HG02981 (cell line): ENCODE data around the gene CRIP1.

Source experiments
- ATAC-seq: cut with Tn5 transposase; IDR thresholded peaks from one replicate; pipeline ENCODE4 v1.9.1; 2021; ENCODE audit warnings: mild to moderate bottlenecking, moderate library complexity; ENCODE audit not compliant: unreplicated experiment

CRIP1 gene

GRCh38 chr14:105469456-105470349 lies 17.0 kb upstream of the CRIP1 start:
- no peak for ATAC-seq

GRCh38 chr14:105470350-105471296 lies 16.1 kb upstream of the CRIP1 start:
- no peak for ATAC-seq

- ATAC-seq: no peak
Measured at GRCh38 chr14:105471297-105471821, 15.3 kb upstream of the CRIP1 start.

GRCh38 chr14:105471823-105472485 lies 14.7 kb upstream of the CRIP1 start:
- no peak for ATAC-seq

DNA sequence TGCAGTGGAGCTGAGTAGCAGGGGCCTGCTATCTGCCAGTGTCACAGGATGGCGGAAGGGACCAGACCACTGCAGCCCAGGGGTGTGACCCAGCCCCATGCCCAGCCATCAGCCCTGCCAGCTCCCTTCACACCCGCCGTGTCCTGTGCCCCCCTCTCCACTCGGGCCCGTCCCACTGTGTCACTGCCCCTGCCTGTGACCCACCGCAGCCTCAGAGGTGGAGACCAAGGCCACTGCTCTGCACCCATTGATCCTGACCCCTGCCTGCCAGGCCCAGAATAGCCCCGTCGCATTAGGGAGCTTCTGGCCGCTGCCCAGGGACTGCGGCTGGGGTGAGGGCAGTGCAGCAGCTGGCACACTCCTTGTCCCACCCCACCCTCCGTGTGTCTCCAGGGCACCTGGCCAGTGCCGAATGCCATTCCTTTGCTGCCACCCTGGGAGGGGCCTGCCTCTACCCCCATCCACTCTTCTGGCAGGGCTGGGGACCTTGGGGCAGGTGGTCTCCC lies 14.1 kb upstream of the CRIP1 start:
- no peak for ATAC-seq

DNA sequence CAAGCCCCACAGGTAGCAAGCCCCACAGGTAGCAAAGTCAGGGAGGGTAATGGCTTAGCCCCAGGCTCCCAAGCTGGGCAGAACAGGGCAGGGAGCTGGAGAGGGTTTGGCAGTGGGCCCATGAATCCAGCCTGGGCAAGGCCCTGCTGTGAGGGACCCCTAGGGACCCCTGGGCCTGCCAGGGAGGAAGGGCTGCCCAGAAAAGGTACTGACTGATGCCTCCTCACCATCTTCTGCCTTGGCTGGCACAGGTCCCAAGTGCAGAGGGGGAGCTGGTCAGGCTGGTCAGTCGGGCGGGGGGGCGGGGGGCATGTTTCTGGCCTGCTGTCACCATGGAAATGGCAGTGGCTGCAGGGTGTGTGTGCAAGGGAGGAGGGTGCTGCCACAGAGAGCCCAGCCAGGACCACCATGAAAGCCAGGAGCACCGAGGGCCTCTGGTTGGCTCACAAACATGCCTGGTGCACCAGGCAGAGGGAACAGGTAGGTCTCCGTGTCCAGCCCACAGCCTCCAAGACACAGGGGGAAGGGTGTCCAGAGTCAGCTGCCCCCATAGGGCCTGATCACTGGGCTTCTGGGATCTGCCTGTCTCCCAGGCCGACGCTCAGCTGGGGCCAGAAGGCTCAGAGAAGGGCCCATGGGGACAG lies 13.5 kb upstream of the CRIP1 start:
- no peak for ATAC-seq

DNA sequence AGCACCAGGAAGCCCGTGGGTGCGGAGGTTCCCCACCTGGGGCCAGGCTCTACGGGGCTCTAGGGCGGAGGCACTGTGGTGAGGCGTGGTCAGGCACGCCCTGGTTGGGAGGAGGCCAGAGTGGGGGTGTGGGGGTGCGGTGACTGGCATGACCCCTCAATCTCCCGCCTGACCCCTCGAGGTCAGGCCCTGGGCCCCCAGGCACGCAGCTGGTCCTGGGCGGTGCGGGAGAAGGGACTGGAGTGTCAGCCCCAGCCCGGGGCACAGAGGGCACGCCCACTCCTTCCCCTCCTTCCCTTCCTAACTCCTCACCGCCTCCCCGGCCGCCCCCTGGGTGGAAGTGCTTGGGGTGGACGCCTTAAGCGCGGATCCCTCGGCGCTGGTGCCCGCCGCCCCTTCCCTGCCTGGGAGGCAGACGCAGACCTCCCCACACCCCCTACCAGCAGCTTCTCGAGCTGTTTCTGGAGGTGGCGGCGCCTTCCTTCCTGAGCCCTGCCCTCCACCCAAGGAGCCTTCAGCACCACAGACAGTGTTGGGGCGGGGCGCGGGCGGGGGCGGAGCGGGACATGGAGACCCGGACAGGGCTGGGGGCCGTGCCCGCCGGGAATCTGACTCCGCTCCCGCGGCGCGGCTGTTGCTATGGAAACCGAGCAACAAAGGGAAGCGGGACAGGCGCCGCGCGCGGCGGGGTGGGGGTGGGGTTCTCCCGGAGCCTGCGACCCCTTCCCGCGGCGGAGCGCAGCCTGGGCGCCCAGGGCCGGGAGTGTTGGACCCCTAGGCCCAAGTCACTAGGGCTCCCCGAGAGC lies 12.8 kb upstream of the CRIP1 start:
- ATAC-seq: no peak

DNA sequence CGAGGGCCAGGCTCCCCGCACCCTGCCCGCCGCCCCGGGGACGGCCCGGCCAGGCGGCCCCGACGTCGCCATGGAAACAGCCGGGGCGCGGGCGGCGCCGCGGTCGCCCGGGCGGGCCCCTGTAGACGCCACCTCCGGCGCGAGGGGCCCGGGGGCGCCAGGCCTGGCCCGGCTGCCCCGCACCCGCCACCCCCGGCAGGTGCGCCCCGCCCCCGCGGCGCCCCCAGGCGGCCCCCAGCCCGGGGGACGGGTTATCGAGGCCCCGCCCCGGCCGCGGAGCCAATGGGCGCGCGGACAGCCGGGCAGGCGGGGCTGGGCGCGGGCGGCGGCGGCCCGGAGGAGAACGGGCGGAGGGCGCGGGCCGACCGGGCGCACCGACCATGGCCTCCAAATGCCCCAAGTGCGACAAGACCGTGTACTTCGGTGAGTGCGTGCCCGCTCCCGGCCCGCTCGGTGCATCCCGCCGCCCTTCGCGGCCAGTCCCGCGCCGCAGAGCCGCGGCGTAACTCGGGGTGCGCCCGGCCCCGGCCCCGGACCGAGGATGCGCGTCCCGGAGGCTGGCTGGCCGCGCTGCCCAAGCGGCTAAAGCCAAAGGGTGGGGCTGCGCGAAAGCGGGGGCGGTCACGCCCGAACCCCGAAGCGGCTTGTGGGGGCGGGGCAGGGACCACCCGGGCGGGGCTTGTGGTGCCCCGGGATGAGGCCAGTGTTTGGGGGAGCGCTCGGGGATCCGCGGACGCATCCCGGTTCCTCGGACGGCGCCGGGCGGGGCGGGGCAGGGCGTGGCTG lies 12.0 kb upstream of the CRIP1 start, which contains the start of gene CRIP2:
Gene CRIP2, plus strand, starts transcription at position 339 of the 786 bp plus-strand sequence. Its CDS starts 42 bp downstream, at position 381.
- no peak for ATAC-seq

DNA sequence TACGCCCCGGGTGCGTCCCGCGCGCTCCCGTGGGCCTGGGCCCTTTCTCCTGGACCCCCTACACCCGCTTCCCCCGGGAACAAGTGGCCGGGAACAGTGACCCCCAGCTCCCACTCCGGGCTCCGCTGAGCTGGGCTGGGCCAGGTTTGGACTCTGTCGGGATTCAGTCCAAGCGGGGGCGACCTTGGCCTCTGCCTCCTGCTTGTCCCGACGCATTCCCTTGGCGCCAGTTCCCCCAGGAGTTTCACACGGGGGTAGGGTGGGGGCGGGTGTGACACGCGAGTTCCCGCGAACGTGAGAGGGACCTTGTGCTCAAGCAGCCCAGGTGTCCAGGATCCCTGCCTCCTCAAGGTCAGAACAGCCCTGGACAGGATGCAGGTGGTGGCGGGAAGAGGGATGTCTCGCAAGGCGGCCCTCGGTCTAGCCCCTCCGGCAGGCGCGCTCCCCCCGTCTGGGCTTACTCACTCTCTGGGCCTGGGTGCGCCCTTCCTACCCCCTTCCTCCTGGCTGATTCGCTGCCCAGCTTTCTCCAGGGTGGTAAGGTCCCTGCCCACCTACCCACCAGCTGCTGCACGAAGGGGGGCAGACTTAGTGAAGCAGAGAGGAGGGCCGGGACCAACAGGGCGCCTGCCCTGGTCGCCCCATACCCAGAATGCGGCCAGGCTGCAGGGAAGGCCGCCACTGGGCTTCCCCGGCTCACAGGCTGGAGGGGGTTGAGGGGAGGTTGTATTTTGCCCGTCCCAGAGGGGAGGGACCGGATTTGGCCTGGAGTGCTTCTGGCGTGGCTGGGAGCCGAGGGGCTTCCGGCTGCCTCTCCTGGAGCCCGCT lies 11.2 kb upstream of the CRIP1 start:
- no peak for ATAC-seq

DNA sequence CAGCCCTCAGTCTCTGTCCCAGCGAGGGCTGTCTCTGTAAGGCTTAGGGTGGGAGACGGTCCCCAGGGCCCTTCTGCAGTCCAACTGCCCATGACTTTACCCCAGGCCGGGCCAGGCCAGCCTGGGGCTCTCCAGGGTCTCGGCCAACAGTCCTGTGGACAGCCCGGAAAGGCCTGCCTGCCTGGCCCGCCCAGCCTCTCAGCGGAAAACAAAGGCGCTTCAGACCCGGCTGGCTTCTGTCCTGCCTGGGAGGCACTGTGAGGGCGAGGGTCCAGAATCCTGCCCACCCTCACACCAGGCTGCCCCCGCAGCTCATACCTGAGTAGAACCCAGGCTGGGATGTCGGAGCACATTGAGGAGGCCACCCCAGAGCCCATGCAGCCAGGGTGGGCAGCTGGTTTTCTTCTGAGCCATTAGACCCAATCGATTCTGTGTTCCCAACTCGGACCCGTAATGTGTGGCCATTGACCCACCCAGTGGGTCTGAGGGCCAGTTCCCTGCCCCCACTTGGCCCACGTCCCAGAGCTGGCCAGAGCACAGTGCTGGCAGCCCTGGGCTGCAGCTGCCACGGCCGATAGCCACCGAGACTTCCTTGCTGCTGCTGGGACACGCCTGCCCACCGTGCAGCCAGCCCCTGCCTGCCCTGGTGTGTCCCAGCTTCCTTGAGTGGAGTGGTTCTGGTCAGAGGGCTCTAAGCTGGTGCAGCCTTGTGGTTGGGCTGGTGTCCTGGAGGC lies 10.4 kb upstream of the CRIP1 start:
- no peak for ATAC-seq

- no peak for ATAC-seq
Measured at GRCh38 chr14:105476831-105477659, 9.6 kb upstream of the CRIP1 start.

- no peak for ATAC-seq
Measured at GRCh38 chr14:105477660-105478397, 8.9 kb upstream of the CRIP1 start.

DNA sequence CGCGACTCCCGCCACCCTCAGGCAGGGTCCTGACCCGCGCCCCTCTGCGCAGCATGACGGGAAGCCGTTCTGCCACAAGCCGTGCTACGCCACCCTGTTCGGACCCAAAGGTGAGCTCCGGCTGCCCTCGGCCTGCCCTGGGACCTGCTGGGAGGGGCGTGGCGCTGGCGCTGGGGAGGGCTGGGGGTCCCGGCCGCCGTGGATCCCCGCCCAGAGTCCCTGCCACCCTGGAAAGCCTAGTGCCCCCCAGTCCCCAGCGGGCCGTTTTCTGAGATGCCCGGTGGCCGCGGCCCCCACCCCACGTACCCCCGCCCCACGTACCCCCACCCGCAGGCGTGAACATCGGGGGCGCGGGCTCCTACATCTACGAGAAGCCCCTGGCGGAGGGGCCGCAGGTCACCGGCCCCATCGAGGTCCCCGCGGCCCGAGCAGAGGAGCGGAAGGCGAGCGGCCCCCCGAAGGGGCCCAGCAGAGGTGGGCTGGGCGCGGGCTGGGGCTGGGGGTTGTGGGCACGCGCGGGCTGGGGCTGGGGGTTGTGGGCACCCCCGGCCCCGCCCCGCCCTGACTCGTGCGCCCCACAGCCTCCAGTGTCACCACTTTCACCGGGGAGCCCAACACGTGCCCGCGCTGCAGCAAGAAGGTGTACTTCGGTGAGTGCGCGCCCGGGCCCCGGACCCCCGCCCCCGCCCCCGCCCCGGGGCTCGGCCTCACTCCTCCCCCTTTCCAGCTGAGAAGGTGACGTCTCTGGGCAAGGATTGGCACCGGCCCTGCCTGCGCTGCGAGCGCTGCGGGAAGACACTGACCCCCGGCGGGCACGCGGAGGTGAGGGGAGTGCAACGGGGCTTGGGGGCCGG lies 8.1 kb upstream of the CRIP1 start:
- no peak for ATAC-seq

DNA sequence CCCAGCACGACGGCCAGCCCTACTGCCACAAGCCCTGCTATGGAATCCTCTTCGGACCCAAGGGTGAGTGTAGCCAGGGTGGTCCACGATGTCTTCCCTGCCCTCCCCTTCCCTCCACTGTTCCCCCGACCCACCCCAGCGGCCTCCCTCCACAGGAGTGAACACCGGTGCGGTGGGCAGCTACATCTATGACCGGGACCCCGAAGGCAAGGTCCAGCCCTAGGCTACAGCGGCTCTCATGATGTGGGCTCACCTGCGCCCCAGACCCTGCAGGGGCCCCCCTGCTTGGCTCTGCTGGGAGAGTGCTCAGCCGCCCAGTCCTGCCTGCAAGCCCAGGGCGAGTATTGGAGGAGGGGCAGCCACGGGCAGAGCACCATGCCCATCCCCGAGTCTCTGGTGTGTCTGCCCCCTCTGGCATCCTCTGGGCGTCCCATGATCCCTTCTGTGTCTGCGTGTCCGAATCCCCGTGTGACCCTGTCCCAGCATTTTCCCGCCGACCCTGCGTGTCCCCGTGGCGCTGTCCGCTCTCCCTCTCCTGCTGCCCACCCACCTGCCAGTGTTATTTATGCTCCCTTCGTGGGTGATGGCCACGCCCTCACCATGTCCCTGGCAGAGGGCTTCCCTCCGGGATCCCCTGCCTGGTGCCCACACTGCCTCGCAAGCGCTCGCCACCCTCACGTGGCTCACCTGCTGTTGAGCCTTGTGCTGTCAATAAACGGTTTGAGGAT lies 7.1 kb upstream of the CRIP1 start:
- ATAC-seq: no peak
